Loucy (cell line): ENCODE data around the gene PPM1M.

Experiments used
- EZH2phosphoT487 ChIP-seq: fragments of 200-600 bp; IDR thresholded peaks from 2 replicates; pipeline ENCODE4 v1.6.1; 2018; ENCODE audit warnings: antibody characterized with exemption, mild to moderate bottlenecking, moderate library complexity, borderline replicate concordance
- TF ChIP-seq, protein P1 (sequence below): fragments of 200-600 bp; sonication (generic); conservative IDR thresholded peaks from 2 replicates; pipeline ENCODE4 v1.5.1; 2014; ENCODE audit warnings: mild to moderate bottlenecking, antibody characterized with exemption, low read length

DNA sequence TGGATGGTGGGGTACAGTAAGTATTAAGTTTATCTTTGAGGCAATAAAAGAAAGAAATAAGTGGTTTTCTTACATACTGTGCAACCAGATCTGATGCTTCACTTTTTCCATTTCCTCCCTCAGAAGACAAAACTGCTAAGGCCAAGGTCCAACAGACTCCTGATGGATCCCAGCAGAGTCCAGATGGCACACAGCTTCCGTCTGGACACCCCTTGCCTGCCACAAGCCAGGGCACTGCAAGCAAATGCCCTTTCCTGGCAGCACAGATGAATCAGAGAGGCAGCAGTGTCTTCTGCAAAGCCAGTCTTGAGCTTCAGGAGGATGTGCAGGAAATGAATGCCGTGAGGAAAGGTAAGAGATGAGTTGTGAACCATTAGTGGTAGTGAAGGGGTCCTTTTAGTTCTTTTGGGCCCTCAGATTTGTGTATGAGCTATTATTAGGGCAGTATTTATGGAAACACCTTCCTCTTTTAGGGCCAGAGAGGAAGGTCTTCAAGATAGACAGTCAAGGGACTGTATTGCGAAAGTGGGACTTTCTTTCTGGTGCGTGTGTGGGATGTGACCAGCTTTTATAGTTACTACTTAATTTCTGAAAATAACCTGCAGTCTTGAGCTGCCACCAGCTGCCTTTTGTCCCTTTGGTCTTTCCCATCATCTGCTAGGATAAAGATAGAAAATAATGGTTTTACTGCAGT, 43.0 kb upstream of the PPM1M start:
- TF ChIP-seq, protein P1, sequence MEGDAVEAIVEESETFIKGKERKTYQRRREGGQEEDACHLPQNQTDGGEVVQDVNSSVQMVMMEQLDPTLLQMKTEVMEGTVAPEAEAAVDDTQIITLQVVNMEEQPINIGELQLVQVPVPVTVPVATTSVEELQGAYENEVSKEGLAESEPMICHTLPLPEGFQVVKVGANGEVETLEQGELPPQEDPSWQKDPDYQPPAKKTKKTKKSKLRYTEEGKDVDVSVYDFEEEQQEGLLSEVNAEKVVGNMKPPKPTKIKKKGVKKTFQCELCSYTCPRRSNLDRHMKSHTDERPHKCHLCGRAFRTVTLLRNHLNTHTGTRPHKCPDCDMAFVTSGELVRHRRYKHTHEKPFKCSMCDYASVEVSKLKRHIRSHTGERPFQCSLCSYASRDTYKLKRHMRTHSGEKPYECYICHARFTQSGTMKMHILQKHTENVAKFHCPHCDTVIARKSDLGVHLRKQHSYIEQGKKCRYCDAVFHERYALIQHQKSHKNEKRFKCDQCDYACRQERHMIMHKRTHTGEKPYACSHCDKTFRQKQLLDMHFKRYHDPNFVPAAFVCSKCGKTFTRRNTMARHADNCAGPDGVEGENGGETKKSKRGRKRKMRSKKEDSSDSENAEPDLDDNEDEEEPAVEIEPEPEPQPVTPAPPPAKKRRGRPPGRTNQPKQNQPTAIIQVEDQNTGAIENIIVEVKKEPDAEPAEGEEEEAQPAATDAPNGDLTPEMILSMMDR, result no peak
- TF ChIP-seq EZH2phosphoT487, result no peak
